Right atrium auricular region (tissue), 2 donors: ENCODE results near the gene INSIG2. TPM values are rescaled to one million over a fixed set of nuclear protein-coding genes. Genes with fewer than 3 reads are reported as not detected.

Experiments used
- DNase-seq: peaks from one replicate; pipeline ENCODE4 v3.0.0-alpha.2; 2019; ENCODE audit warnings: low spot score
- H3K27ac ChIP-seq, 2 donors: fragments of 200-600 bp; sonication (generic); 1 replicate in 1 of 2; 2 replicates in 1 of 2; pipeline ENCODE4 v1.5.1; 2016 to 2019
- H3K27me3 ChIP-seq, 2 donors: fragments of 200-600 bp; sonication (generic); one replicate each; pipeline versions ENCODE4 v1.5.1 to v1.6.0; 2017 to 2019
- H3K36me3 ChIP-seq: fragments of 200-600 bp; sonication (generic); one replicate; pipeline ENCODE4 v1.5.1; 2016
- H3K4me1 ChIP-seq, 2 donors: fragments of 200-600 bp; sonication (generic); one replicate each; pipeline versions ENCODE4 v1.5.1 to v1.6.0; 2017 to 2019
- H3K4me3 ChIP-seq, 2 donors: fragments of 200-600 bp; sonication (generic); 1 replicate in 1 of 2; 2 replicates in 1 of 2; pipeline ENCODE4 v1.5.1; 2017 to 2019; ENCODE audit warnings: mild to moderate bottlenecking in 1 of 2, moderate library complexity in 1 of 2
- H3K9me3 ChIP-seq, 2 donors: fragments of 200-600 bp; sonication (generic); one replicate each; pipeline ENCODE4 v1.5.1; 2019
- total RNA-seq, 2 donors: library from RNA; depleted of rRNA; stranded (reverse); fragments of >200 nt; gene quantifications; one replicate each; pipeline ENCODE4 v1.1.0, GENCODE V29; 2016
- TF ChIP-seq, protein P1 (sequence below), 2 donors: fragments of 200-600 bp; sonication (generic); IDR thresholded peaks; one replicate each; pipeline ENCODE4 v1.5.1; 2019; ENCODE audit warnings: antibody characterized with exemption in 2 of 2

Gene INSIG2
- total RNA-seq, 2 donors from 2014 or later = 8.0 to 10.5 TPM

- H3K36me3 ChIP-seq = peaks cover 14% of the 10 kb centered on the region
- no peaks in the 10 kb centered on the region for H3K4me1 ChIP-seq
- H3K9me3 ChIP-seq = no peaks in the 10 kb centered on the region
- DNase-seq = no peak
- H3K4me3 ChIP-seq = no peak overlapping the region
- no peaks in the 10 kb centered on the region for H3K27me3 ChIP-seq
- H3K27ac ChIP-seq = no peak overlapping the region
- TF ChIP-seq, protein P1, sequence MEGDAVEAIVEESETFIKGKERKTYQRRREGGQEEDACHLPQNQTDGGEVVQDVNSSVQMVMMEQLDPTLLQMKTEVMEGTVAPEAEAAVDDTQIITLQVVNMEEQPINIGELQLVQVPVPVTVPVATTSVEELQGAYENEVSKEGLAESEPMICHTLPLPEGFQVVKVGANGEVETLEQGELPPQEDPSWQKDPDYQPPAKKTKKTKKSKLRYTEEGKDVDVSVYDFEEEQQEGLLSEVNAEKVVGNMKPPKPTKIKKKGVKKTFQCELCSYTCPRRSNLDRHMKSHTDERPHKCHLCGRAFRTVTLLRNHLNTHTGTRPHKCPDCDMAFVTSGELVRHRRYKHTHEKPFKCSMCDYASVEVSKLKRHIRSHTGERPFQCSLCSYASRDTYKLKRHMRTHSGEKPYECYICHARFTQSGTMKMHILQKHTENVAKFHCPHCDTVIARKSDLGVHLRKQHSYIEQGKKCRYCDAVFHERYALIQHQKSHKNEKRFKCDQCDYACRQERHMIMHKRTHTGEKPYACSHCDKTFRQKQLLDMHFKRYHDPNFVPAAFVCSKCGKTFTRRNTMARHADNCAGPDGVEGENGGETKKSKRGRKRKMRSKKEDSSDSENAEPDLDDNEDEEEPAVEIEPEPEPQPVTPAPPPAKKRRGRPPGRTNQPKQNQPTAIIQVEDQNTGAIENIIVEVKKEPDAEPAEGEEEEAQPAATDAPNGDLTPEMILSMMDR (IDR thresholded peaks at IDR 0.05) = no peak
These were observed 16.0 kb downstream of the INSIG2 start for GRCh38 chr2:118103951-118104940.

GRCh38 chr2:118105497-118105896, 17.2 kb downstream of the INSIG2 start:
- Histone ChIP-seq H3K36me3 (peaks cover 14% of the 10 kb centered on the region), H3K27ac (no peak overlapping the region), H3K4me3 (no peak overlapping the region), H3K4me1 (no peaks in the 10 kb centered on the region), H3K9me3 (no peaks in the 10 kb centered on the region), H3K27me3 (no peaks in the 10 kb centered on the region)
- DNase-seq = no peak
- TF ChIP-seq, protein P1 (IDR thresholded peaks at IDR 0.05) = no peak

- H3K4me3 ChIP-seq = no peak overlapping the region
- no peak for DNase-seq
- no peaks in the 10 kb centered on the region for H3K9me3 ChIP-seq
- TF ChIP-seq, protein P1 (IDR thresholded peaks at IDR 0.05) = no peak
- H3K4me1 ChIP-seq = no peaks in the 10 kb centered on the region
- H3K27me3 ChIP-seq = no peaks in the 10 kb centered on the region
- no peak overlapping the region for H3K27ac ChIP-seq
- H3K36me3 ChIP-seq = peaks cover 14% of the 10 kb centered on the region
These were observed 18.7 kb downstream of the INSIG2 start for GRCh38 chr2:118106926-118107325.

DNA sequence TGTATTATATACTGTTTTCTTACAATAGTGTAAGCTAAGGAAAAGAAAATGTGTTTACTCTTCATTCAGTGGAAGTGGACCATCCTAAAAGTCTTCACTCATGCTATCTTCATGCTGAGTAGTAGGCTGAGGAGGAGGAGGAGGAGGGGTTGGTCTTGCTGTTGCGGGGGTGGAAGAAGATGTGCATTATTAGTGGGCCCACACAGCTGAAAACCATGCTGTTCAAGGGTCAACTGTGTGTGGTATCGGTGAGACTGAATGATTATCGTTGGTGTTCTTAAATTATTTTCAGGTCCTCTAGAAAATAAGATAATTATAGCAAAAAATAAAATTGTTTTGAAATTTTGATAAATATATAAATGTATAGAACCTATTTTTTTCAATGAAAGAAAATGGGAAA, 22.0 kb downstream of the INSIG2 start:
- Histone ChIP-seq H3K4me1 (no peaks in the 10 kb centered on the region), H3K36me3 (peaks cover 8% of the 10 kb centered on the region), H3K27me3 (no peaks in the 10 kb centered on the region), H3K4me3 (no peak overlapping the region), H3K9me3 (no peaks in the 10 kb centered on the region), H3K27ac (no peak overlapping the region)
- no peak for DNase-seq
- TF ChIP-seq, protein P1 (IDR thresholded peaks at IDR 0.05) = no peak

DNA sequence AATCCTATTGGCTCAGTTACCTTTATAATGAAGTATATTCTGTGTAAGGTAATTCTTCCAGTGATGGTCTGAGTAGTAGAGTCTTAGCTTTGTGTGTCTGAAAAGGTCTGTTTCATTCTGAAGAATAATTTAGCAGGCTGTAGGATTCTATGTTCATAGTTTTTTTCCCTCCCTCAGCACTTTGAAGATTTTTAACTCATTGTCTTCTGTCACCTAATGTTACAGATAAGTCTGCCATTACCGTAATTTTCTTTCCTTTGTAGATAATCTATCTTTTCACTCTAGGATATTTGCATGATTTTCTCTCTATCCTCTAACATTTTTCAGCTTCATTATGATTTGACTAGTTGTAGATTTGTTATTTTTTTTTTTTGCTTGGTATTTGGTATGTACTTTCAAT, 22.7 kb downstream of the INSIG2 start:
- TF ChIP-seq, protein P1 (IDR thresholded peaks at IDR 0.05) = no peak
- Histone ChIP-seq H3K36me3 (peaks cover 8% of the 10 kb centered on the region), H3K4me3 (no peak overlapping the region), H3K4me1 (no peaks in the 10 kb centered on the region), H3K27me3 (no peaks in the 10 kb centered on the region), H3K9me3 (no peaks in the 10 kb centered on the region), H3K27ac (no peak overlapping the region)
- DNase-seq = no peak
